GM19438 (cell line): Measurements from ENCODE around the gene TMED10.

Experiments
- ATAC-seq: cut with Tn5 transposase; IDR thresholded peaks from one replicate; pipeline ENCODE4 v1.9.1; 2021; ENCODE audit warnings: low read depth; ENCODE audit not compliant: unreplicated experiment

TMED10 gene

GRCh38 chr14:75092698-75093097 lies 83.7 kb downstream of the TMED10 start:
- no peak for ATAC-seq

DNA sequence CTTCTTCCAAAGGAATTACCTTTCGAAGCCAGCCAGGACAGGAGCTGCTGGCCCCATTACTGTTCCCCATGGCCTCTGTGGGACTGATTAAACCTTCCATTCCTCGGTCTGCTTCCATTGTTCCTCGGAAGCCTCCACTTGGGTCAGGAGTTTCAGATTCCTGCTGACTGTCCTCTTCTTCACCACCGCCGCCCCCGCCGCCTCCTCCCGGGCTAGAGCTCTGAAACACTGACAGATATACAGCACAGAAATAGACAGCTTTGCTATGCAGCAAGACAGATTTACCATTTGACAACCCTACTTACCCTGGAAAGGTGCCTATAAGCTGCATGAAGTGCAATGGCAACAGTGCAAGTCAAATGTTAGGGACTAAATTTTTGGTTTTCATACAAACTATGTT lies 85.2 kb downstream of the TMED10 start:
- no peak for ATAC-seq

DNA sequence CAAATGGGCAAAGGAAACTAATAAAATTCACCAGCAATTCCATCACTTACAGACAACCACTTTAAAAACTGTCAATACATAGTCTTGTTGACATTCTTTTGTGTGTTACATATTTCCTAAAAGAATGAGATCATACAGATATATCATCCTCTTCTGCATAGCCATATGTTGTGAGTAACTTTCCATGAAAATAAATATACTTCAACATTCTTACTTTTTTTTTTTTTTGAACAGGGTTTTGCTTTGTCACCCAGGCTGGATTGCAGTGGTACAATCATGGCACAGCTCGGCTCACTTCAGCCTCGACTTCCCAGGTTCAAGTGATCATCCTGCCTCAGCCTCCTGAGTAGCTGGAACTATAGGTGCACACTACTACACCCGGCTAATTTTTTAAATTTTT lies 86.1 kb downstream of the TMED10 start:
- no peak for ATAC-seq

GRCh38 chr14:75088566-75089373 lies 87.6 kb downstream of the TMED10 start:
- ATAC-seq = no peak

DNA sequence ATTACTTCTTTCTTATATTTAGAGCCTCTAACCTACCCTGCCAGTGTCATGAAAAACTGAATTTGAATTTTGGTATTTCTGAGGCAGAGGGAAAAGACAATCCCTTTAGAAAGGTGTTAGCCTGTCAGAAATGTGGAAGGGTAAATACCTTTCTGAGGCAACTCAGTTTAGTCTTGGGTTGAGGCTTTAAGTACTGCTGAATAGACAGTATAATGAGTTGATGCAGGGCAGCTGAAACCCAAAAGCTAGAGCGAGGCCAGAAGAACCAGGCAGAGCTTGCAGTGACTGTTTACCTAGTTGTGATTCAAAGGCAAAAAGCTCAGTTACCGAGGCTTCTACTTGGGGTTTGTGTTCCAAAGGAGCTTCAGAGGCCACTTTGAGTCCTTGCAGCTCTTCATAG lies 88.3 kb downstream of the TMED10 start:
- ATAC-seq = no peak

- ATAC-seq = no peak
These were observed 91.9 kb downstream of the TMED10 start for GRCh38 chr14:75084513-75084912.

GRCh38 chr14:75083271-75083670 lies 93.1 kb downstream of the TMED10 start:
- ATAC-seq = no peak

GRCh38 chr14:75081660-75082229 lies 94.7 kb downstream of the TMED10 start:
- no peak for ATAC-seq
